GM19238 (cell line): ENCODE measurements around the gene PIM2.

Experiments used
- DNase-seq: peaks from one replicate; pipeline ENCODE4 v3.0.0; 2011; ENCODE audit warnings: low spot score; ENCODE audit not compliant: insufficient read length

Gene PIM2

GRCh38 chrX:48918643-48919340 is at the start of gene PIM2:
PIM2 (minus strand) TSS chrX:48919024; CDS start chrX:48918834, 190 bp downstream.
- DNase-seq = peak; percentile 72

GRCh38 chrX:48968377-48968776 is 49.6 kb upstream of the PIM2 start:
- DNase-seq = no peak

- DNase-seq = no peak
Observed at GRCh38 chrX:48966796-48967579, 48.2 kb upstream of the PIM2 start.

DNA sequence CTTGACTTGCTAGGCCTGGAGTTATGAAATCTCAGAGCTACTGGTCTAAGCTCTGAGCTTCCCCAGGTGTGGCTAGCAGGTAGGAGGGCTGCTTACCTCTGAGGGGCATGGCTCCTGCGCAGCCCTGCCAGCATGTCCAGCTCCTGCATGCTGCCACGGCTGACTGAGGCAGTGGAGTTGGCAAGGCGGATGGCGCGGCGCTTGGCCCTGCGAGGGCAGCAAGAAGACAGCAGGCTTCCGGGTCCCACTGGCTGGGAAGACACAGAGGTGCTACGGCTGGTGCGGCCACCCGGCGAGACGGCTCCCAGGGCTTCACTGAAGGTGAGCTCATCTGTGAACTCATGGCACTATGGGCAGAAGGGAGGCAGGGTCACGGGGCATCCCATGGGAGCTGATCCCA is 47.1 kb upstream of the PIM2 start:
- DNase-seq = no peak

DNA sequence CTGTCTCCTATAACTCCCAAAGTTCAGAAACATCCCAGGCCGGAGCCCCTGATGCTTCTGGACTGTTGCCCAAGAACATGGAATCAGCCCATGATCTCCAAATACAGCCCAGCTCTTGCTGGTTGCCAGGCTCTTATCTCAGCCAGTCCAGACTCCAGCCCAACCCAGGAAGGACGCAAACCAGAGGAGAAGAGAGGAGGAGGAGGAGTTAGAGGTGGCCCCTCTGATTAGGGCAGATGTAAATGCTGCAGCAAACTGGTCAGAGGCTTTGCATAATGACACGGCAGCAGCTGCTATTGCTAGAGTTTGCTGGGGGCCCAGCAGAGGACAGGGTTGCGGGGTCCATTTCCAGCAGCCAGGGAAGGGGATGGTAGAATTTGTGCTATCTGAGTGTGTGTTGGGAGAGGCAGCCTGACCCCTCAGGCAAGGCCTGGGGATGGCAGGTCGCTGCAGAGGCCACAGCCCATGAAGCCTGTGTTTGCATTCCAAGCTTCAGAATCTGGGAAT is 42.8 kb upstream of the PIM2 start:
- DNase-seq = no peak

DNA sequence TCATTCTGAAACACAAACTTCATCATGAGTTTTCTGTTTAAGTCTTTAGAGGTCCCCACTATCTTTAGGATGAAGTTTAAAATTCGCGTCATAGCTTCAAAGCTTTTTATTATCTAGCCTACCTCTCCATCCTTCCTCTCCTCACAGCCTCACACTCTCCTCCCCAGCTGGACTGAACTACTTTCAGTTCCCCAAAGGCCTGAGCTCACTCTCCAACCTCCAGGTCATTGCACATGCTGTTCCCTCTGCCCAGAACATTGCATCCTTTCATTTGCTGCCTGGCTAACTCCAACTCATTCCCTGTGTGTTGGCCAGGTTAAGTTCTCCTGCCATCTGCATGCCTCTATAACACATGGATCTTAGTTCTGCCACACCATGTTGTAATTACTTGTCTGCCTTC is 41.5 kb upstream of the PIM2 start:
- no peak for DNase-seq

GRCh38 chrX:48958635-48959094 is 39.8 kb upstream of the PIM2 start:
- no peak for DNase-seq

DNA sequence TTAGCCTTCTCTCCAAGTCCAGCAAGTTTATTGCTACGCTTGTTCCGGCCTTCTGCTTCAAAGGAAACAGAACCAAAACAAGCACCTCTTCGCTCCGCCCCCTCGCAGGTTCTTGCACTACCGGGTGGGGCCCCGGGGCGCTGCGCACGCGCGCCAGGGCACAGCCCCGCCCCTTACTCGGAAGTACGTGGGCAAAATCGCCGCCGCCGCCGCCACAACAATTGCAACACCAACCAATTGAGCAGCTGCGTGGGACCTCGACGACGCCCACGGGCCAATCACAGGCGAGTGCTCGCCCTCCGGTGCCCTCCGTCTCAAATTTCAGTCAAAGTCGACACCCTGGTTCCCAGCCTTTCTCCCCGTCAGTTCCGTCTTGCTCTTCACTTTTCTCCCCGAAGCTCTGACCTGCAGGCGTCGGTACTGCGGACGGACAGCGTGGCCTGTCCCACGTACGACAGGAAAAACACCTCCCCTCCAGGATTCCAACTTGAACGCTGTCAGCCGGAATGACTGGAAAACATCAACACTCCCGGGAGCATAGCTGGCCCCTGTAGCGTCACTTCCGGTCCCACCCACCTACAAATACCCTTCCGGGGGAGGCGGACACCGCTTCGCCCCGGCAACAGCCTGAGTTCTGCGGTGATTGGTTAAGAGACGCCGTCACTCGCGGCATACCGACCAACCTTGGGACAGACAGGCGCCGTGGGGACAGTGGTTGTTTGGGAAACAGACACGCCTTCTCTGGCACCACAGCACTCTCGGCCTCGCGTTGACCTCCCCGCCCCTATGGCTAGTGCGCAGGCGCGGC is 39.2 kb upstream of the PIM2 start:
- peak; percentile 86 for DNase-seq

- peak; percentile 66 for DNase-seq
Observed at GRCh38 chrX:48957477-48957826, 38.6 kb upstream of the PIM2 start, which contains the start of gene OTUD5. OTUD5 (minus strand) TSS chrX:48957607; CDS start chrX:48957570, 37 bp downstream.

DNA sequence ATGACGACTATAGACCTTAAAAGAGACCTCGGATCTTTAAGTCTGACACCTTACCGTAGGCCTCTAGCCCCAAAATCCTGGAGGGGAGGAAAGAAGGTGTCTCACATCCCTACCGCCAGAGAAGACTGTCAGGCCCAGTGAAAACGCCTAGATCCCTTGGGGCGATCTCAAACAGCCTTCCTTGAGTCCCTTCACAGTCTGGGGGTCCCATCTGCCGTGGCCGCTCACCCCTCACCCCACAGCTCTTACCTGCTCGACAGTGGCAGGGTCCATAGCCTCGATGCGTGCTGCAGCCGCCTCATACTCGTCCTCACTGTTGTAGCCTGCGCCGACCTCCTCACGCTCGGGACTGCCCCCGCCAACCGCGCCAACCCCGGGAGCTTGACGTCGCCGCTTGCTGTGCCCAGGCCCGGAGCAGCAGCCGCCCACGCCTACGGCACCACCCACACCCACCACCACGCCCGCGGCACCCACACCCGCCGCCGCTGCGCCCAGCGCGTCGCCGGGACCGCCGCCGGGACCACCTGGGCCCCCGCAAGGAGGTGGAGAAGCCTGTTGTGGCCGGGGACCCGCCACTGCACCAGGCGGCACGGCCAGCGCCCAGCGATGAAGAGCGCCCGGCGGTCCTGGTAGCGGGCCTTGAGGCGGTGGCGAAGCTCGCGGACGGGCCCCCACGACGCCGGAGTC is 38.0 kb upstream of the PIM2 start:
- DNase-seq = no peak

DNA sequence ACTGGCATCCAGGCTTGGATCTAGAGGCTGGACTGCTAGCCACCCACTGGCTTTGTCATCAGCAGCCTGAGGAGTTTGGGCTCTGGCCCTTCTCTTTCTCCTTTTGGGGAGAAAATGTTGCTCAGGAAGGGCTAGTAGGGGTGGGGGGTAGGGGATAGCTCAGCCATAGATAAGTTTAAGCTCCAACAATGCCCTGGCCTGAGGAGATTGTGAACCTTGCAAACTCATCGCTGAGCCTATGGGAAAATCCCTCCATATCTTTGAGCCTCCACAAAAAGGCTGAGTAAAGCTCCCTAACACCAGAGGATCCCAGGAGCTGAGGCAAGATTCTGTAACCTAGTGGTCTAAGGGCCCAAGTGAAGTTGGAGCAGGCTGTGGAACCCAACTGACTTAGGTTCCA is 29.8 kb upstream of the PIM2 start:
- DNase-seq = no peak

DNA sequence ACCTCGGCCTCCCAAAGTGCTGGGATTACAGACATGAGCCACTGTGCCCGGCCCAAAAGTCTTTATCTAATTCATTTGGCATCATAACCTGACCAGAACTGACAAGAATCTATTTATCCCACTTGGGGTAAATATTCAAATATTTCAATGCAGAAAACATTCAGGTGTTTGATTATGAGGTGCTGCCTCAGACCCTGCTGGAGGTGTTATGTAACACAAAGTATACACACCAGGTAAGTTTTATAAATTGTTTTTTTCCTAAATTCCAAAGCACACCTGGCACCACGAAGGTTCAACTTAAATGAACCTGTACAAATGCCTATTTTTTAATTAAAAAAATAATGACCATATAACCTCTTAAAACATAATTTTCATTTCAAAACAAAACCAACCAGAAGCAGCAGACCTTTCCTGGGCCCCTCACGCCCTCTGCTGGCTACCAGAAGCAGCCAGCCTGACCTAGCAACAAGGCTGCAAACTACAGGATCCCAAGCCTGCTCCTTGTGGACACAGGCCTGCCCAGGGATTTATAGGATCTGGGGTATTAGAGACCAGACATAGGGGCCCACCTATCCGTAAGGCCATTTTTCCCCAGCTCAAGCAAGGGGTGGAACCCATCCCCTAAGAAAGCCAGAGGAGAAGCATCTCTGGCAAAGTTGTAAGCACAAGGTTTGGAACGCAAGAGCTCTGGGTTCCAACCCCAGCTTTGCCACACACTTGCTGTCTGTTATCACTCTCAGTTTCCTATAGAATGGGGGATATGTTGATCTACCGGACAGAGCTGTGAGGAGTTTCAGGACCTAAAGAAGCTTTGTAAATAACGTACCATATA is 26.9 kb upstream of the PIM2 start:
- peak; percentile 45 for DNase-seq

DNA sequence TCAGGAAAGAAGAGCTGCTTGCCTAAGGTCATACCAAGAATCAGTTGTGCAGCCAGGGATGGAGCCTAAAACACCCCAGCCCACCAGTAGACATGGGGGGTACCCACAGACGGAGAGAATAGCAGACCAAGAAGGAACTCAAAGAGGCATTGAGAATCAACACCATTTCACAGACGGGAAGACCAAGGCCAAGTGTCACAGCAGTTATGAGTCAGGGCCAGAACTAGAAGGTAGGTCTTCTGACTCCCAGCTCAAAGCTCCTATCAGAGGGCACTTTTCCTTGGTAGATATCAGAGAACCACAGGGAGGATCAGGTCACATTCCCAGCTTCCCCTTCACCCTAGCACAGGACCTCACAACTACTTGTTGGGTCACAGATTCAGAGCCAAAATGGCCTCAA is 24.1 kb upstream of the PIM2 start:
- DNase-seq = no peak

DNA sequence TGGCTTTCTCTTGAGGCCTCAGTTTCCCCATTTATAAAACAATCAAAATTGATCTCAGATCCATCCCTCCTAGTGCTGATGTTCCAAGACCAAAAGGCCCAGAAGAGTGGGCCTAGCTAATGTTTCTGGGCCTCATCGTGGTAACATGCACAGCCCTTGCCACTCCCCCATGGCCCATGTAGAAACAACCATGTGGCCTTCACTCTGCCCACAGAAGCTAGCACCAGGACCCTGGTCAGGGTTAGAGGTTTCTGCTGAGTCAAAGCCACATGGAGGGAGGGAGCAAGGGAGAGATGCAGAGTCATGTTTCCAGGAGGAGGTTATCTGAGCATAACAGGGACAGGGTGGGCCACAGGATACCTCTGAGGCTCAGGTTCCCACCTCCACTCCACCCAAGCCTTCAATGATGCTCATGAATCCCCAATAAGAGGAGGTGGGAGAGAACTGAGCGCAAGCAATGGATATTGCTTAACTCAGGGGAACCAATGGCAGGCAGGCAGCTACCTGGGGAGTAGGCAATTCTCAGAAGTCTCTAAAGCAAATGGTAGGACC is 21.7 kb upstream of the PIM2 start:
- no peak for DNase-seq

- no peak for DNase-seq
Observed at GRCh38 chrX:48939524-48940228, 20.9 kb upstream of the PIM2 start.

DNA sequence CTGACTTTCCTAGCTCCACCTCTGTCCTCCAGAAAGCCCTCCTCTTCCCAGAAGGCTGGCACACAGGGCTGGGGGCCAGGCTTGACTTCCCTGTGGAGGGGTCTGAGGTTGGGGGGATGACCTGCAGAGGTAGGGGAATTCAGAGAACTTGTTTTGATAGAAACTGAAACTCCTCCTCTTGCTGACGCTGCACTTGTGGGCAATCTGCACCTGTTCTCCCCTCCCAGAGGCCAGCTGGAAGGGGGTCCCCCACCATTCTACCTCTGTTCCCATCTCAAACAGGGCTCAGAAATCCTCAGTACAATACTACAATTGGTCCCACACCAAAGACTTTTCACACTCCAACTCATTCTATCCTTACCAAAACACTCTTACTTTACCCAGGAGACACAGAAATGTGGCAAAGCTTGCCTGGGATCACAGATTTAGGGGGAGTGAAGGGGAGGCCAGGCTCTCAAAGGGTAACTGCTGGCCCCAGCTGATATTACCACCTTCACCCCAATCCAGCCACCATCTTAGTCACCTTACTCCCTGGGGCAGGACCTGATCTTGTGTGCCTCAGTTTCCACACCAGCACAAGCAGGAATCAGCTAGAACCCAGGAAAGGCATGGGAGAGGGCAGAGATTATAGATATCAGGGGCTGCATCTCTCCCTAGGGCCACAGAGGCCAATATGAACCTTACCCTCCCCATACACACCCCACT is 20.0 kb upstream of the PIM2 start:
- peak; percentile 47 for DNase-seq

GRCh38 chrX:48937054-48937907 is 18.5 kb upstream of the PIM2 start:
- peak; percentile 55 for DNase-seq
